C4-2B (cell line): ENCODE data around the gene SHROOM3.

Experiments used
- ZFX ChIP-seq: fragments of 450-650 bp; IDR thresholded peaks from 2 replicates; pipeline ENCODE4 v1.6.1; 2017
- TF ChIP-seq, protein P1 (sequence below): fragments of 450-650 bp; conservative IDR thresholded peaks from 2 replicates; pipeline ENCODE4 v1.5.1; 2017; ENCODE audit warnings: mild to moderate bottlenecking

DNA sequence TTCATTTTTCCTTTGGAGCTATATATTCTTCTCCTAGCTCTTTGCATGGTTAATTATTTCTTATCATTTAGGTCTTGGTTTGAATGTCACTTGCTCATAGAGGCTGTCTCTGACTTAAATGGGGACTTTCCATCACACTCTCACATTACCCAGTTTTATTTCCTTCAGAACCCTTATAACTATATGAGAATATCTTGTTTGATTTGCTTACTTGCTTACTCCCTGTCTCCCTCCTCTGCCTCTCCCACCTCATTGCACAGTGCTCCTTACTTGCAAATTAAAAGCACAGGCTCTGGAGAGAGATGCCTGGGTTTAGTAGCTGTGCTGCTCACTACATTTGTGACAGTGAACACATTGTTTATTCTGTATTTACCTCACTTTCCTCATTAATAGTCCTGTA is 288.3 kb downstream of the SHROOM3 start:
- TF ChIP-seq, protein P1, sequence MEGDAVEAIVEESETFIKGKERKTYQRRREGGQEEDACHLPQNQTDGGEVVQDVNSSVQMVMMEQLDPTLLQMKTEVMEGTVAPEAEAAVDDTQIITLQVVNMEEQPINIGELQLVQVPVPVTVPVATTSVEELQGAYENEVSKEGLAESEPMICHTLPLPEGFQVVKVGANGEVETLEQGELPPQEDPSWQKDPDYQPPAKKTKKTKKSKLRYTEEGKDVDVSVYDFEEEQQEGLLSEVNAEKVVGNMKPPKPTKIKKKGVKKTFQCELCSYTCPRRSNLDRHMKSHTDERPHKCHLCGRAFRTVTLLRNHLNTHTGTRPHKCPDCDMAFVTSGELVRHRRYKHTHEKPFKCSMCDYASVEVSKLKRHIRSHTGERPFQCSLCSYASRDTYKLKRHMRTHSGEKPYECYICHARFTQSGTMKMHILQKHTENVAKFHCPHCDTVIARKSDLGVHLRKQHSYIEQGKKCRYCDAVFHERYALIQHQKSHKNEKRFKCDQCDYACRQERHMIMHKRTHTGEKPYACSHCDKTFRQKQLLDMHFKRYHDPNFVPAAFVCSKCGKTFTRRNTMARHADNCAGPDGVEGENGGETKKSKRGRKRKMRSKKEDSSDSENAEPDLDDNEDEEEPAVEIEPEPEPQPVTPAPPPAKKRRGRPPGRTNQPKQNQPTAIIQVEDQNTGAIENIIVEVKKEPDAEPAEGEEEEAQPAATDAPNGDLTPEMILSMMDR, result peak; percentile 31
- TF ChIP-seq ZFX, result no peak
